PC-9 (cell line): Measurements from ENCODE around the gene ZRSR2.

Experiments
- EZH2 ChIP-seq: fragments of 200-600 bp; sonication (generic); IDR thresholded peaks from 2 replicates; pipeline ENCODE4 v1.8.0; 2017; ENCODE audit warnings: antibody characterized with exemption, low read depth
- TF ChIP-seq, protein P1 (sequence below): fragments of 200-600 bp; sonication (generic); conservative IDR thresholded peaks from 2 replicates; pipeline ENCODE4 v1.6.1; 2017; ENCODE audit warnings: mixed run types, antibody characterized with exemption, mild to moderate bottlenecking, moderate library complexity

DNA sequence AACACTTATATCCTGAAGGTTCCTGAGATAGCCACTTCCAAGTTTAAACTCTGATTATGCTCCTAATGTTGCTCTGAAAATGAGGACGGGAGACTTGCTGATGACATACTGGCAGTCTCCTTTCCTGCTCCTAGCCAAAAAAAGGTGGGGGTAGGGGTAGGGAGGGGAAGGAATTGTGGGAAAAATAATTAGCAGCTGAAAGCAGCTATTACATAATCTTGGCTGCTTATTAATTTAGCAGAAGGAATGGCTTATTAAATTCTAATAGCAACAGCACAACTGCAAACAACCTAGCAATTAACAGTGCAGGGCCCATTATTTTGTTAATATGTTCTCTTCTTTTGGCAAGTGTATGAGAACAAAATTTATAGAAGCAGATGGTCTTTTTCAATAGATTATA is 66.4 kb downstream of the ZRSR2 start:
- TF ChIP-seq, protein P1, sequence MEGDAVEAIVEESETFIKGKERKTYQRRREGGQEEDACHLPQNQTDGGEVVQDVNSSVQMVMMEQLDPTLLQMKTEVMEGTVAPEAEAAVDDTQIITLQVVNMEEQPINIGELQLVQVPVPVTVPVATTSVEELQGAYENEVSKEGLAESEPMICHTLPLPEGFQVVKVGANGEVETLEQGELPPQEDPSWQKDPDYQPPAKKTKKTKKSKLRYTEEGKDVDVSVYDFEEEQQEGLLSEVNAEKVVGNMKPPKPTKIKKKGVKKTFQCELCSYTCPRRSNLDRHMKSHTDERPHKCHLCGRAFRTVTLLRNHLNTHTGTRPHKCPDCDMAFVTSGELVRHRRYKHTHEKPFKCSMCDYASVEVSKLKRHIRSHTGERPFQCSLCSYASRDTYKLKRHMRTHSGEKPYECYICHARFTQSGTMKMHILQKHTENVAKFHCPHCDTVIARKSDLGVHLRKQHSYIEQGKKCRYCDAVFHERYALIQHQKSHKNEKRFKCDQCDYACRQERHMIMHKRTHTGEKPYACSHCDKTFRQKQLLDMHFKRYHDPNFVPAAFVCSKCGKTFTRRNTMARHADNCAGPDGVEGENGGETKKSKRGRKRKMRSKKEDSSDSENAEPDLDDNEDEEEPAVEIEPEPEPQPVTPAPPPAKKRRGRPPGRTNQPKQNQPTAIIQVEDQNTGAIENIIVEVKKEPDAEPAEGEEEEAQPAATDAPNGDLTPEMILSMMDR = no peak
- no peak for TF ChIP-seq EZH2
